Measurements from ENCODE around the gene NDUFS6.
"Not testable (repeated sequence)": the region's sequence is repeated elsewhere in the genome, so short reads cannot be mapped to it uniquely, and the experiment has no call there.

GRCh38 chr5:1789438-1789833 lies 11.8 kb upstream of the NDUFS6 start:
- TF ChIP-seq CTCF, MAX, BCL3 (IDR thresholded peaks at IDR 0.05): not testable (repeated sequence)

All from A549 (cell line).